HepG2 (cell line): ENCODE data around the gene HSPB7. TPM values are rescaled to one million over a fixed set of nuclear protein-coding genes. Genes with fewer than 3 reads are reported as not detected.

Experiments
- AKAP8 ChIP-seq: sonication (generic); formaldehyde crosslinking; IDR thresholded peaks from 2 replicates; pipeline ENCODE4 v1.5.1; 2020; ENCODE audit warnings: mild to moderate bottlenecking, missing genetic modification reagents
- HNRNPK ChIP-seq: fragments of 200-400 bp; formaldehyde crosslinking; IDR thresholded peaks from 2 replicates; pipeline ENCODE4 v1.6.1; 2018; ENCODE audit warnings: low read length, low read depth, moderate library complexity, mild to moderate bottlenecking; ENCODE audit not compliant: poor library complexity, severe bottlenecking
- KDM1A ChIP-seq: IDR thresholded peaks from 2 replicates; pipeline ENCODE4 v1.6.1; 2016; ENCODE audit warnings: missing compliant biosample characterization
- MED1 ChIP-seq: sonication (generic); formaldehyde crosslinking; IDR thresholded peaks from 2 replicates; pipeline ENCODE4 v1.4.0; 2020; ENCODE audit warnings: missing genetic modification reagents
- MEIS1 ChIP-seq: sonication (generic); formaldehyde crosslinking; IDR thresholded peaks from 2 replicates; pipeline ENCODE4 v1.9.0; 2021; ENCODE audit warnings: mild to moderate bottlenecking, missing genetic modification reagents, moderate library complexity, borderline replicate concordance
- TBX2 ChIP-seq: sonication (generic); formaldehyde crosslinking; IDR thresholded peaks from 2 replicates; pipeline ENCODE4 v1.5.0; 2020; ENCODE audit warnings: missing genetic modification reagents, mild to moderate bottlenecking, borderline replicate concordance
- ZBTB8A ChIP-seq: sonication (generic); formaldehyde crosslinking; IDR thresholded peaks from 2 replicates; pipeline ENCODE4 v1.4.0; 2020; ENCODE audit warnings: mild to moderate bottlenecking, low read depth, missing genetic modification reagents, borderline replicate concordance
- ZKSCAN1 ChIP-seq: fragments of 150-350 bp; IDR thresholded peaks from 2 replicates; pipeline ENCODE4 v1.6.1; 2014; ENCODE audit warnings: low read length
- ZMYM2 ChIP-seq: sonication (generic); formaldehyde crosslinking; IDR thresholded peaks from 2 replicates; pipeline ENCODE4 v1.8.0; 2022; ENCODE audit warnings: mild to moderate bottlenecking, missing genetic modification reagents
- ZNF552 ChIP-seq: sonication (generic); formaldehyde crosslinking; IDR thresholded peaks from 2 replicates; pipeline ENCODE4 v1.9.0; 2022; ENCODE audit warnings: missing genetic modification reagents, mild to moderate bottlenecking, borderline replicate concordance
- ZNF75D ChIP-seq: sonication (generic); formaldehyde crosslinking; IDR thresholded peaks from 2 replicates; pipeline ENCODE4 v1.8.1; 2023; ENCODE audit warnings: missing genetic modification reagents, mild to moderate bottlenecking, borderline replicate concordance
- ZNF777 ChIP-seq: sonication (generic); formaldehyde crosslinking; IDR thresholded peaks from 2 replicates; pipeline ENCODE4 v1.4.0; 2020; ENCODE audit warnings: missing genetic modification reagents
- ZNF883 ChIP-seq: sonication (generic); formaldehyde crosslinking; IDR thresholded peaks from 2 replicates; pipeline ENCODE4 v1.5.1; 2020; ENCODE audit warnings: mild to moderate bottlenecking, missing genetic modification reagents; ENCODE audit errors: not compliant biosample characterization
- ZSCAN25 ChIP-seq: sonication (generic); formaldehyde crosslinking; IDR thresholded peaks from 2 replicates; pipeline ENCODE4 v1.8.0; 2022; ENCODE audit warnings: mild to moderate bottlenecking, missing genetic modification reagents
- polyA plus RNA-seq, 8 experiments: library from polyadenylated mRNA; depleted of rRNA in 3 of 8; stranded (reverse) in 7 of 8; unstranded in 1 of 8; fragments of >200 nt; fragmentation: Illumina TruSeq in 4 of 8; extraction: Trizol in 4 of 8; gene quantifications; 2 replicates each; pipeline versions ENCODE4 v1.2.1 to v1.2.3, GENCODE V29; 2011 to 2016; ENCODE audit warnings: low read depth in 4 of 8, missing spikeins in 1 of 8, mixed read lengths in 1 of 8; ENCODE audit not compliant: insufficient read depth in 1 of 8
- total RNA-seq, 5 experiments: library from RNA; depleted of rRNA; stranded (reverse); fragments of >200 nt; fragmentation: Illumina TruSeq; extraction: Trizol; gene quantifications; 2 replicates each; pipeline ENCODE4 v1.2.3, GENCODE V29; 2016; ENCODE audit warnings: low read depth in 1 of 5
- TF ChIP-seq, protein P1 (sequence below): sonication (generic); formaldehyde crosslinking; IDR thresholded peaks from 2 replicates; pipeline ENCODE4 v1.4.0; 2020; ENCODE audit warnings: missing genetic modification reagents
- TF ChIP-seq, protein P2 (sequence below): sonication (generic); formaldehyde crosslinking; IDR thresholded peaks from 2 replicates; pipeline ENCODE4 v1.8.1; 2023; ENCODE audit warnings: missing genetic modification reagents, mild to moderate bottlenecking, borderline replicate concordance
- TF ChIP-seq, protein P3 (sequence below): sonication (generic); formaldehyde crosslinking; conservative IDR thresholded peaks from 2 replicates; pipeline ENCODE4 v1.4.0; 2020; ENCODE audit warnings: mild to moderate bottlenecking, missing genetic modification reagents, moderate library complexity
- TF ChIP-seq, protein P4 (sequence below): fragments of 450-650 bp; IDR thresholded peaks from 2 replicates; pipeline ENCODE4 v1.6.1; 2017
- TF ChIP-seq, protein P5 (sequence below): sonication (generic); formaldehyde crosslinking; IDR thresholded peaks from 2 replicates; pipeline ENCODE4 v1.5.1; 2020; ENCODE audit warnings: mild to moderate bottlenecking, missing genetic modification reagents, moderate library complexity
- TF ChIP-seq, protein P6 (sequence below): sonication (generic); formaldehyde crosslinking; IDR thresholded peaks from 2 replicates; pipeline ENCODE4 v1.5.0; 2020; ENCODE audit warnings: missing genetic modification reagents

Gene HSPB7
- total and polyA plus RNA-seq, 2 of the 13 experiments (the other 11 are each of a cell fraction or from before 2014, with no cell fraction given), result 0.20 TPM; not detected in 1

DNA sequence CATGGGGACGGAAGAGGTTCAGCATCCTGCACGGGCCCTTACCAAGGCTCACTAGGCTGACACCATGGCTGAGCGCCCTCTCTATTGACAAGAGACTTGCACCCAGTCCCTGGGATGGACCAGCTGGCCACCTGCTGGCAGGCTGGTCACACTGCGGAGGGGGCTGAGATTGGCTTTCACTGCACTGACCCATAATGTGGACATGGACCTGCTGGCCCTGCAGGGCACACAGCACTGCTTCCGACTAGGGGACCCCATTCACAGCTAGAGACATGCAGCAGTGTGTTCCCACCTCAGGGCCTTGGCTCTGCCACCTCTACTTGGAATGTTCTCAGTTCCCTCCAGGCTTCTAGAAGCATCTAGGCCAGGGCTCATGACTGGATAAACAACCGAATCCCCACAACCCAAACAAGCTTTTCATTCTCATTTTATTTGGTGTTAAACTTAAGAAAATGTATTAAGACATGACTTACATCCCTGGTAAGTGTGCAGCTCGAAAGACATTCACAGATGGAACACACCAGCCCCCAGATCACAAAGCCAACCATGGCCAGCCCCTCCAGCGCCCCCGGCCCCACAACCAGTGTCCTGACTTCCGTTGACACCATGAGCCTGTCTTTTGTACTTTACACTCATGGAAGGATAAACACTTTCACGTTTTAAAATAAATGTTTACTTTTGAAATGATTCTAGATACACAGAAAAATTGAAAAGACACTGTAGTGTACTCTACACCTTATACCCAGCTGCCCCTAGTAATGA, 23.1 kb downstream of the HSPB7 start (continued):
- TF ChIP-seq, protein P1, sequence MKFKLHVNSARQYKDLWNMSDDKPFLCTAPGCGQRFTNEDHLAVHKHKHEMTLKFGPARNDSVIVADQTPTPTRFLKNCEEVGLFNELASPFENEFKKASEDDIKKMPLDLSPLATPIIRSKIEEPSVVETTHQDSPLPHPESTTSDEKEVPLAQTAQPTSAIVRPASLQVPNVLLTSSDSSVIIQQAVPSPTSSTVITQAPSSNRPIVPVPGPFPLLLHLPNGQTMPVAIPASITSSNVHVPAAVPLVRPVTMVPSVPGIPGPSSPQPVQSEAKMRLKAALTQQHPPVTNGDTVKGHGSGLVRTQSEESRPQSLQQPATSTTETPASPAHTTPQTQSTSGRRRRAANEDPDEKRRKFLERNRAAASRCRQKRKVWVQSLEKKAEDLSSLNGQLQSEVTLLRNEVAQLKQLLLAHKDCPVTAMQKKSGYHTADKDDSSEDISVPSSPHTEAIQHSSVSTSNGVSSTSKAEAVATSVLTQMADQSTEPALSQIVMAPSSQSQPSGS (CRISPR knock-in tag), result peak; percentile 44; the same call in 1 of the 2 replicates
- TF ChIP-seq AKAP8 (CRISPR knock-in tag) (no peak), MED1 (CRISPR knock-in tag) (peak; percentile 32; the same call in 1 of the 2 replicates), ZNF552 (CRISPR knock-in tag) (no peak), ZMYM2 (CRISPR knock-in tag) (no peak), KDM1A (CRISPR knock-in tag) (peak; percentile 22; the same call in 1 of the 2 replicates), ZNF777 (CRISPR knock-in tag) (no peak), MEIS1 (no peak), ZNF75D (CRISPR knock-in tag) (no peak), ZSCAN25 (CRISPR knock-in tag) (no peak), ZBTB8A (no peak), TBX2 (CRISPR knock-in tag) (peak; percentile 68), ZKSCAN1 (no peak), ZNF883 (CRISPR knock-in tag) (no peak), HNRNPK (no peak)
- TF ChIP-seq, protein P2, sequence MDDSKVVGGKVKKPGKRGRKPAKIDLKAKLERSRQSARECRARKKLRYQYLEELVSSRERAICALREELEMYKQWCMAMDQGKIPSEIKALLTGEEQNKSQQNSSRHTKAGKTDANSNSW (CRISPR knock-in tag), result no peak
- TF ChIP-seq, protein P3, sequence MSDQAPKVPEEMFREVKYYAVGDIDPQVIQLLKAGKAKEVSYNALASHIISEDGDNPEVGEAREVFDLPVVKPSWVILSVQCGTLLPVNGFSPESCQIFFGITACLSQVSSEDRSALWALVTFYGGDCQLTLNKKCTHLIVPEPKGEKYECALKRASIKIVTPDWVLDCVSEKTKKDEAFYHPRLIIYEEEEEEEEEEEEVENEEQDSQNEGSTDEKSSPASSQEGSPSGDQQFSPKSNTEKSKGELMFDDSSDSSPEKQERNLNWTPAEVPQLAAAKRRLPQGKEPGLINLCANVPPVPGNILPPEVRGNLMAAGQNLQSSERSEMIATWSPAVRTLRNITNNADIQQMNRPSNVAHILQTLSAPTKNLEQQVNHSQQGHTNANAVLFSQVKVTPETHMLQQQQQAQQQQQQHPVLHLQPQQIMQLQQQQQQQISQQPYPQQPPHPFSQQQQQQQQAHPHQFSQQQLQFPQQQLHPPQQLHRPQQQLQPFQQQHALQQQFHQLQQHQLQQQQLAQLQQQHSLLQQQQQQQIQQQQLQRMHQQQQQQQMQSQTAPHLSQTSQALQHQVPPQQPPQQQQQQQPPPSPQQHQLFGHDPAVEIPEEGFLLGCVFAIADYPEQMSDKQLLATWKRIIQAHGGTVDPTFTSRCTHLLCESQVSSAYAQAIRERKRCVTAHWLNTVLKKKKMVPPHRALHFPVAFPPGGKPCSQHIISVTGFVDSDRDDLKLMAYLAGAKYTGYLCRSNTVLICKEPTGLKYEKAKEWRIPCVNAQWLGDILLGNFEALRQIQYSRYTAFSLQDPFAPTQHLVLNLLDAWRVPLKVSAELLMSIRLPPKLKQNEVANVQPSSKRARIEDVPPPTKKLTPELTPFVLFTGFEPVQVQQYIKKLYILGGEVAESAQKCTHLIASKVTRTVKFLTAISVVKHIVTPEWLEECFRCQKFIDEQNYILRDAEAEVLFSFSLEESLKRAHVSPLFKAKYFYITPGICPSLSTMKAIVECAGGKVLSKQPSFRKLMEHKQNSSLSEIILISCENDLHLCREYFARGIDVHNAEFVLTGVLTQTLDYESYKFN (CRISPR knock-in tag), result peak; percentile 80
- TF ChIP-seq, protein P4, sequence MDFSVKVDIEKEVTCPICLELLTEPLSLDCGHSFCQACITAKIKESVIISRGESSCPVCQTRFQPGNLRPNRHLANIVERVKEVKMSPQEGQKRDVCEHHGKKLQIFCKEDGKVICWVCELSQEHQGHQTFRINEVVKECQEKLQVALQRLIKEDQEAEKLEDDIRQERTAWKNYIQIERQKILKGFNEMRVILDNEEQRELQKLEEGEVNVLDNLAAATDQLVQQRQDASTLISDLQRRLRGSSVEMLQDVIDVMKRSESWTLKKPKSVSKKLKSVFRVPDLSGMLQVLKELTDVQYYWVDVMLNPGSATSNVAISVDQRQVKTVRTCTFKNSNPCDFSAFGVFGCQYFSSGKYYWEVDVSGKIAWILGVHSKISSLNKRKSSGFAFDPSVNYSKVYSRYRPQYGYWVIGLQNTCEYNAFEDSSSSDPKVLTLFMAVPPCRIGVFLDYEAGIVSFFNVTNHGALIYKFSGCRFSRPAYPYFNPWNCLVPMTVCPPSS, result no peak
- TF ChIP-seq, protein P5, sequence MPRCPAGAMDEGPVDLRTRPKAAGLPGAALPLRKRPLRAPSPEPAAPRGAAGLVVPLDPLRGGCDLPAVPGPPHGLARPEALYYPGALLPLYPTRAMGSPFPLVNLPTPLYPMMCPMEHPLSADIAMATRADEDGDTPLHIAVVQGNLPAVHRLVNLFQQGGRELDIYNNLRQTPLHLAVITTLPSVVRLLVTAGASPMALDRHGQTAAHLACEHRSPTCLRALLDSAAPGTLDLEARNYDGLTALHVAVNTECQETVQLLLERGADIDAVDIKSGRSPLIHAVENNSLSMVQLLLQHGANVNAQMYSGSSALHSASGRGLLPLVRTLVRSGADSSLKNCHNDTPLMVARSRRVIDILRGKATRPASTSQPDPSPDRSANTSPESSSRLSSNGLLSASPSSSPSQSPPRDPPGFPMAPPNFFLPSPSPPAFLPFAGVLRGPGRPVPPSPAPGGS (CRISPR knock-in tag), result 0 out of 2 replicates have a peak, but pooled peaks have one; percentile 24
- TF ChIP-seq, protein P6, sequence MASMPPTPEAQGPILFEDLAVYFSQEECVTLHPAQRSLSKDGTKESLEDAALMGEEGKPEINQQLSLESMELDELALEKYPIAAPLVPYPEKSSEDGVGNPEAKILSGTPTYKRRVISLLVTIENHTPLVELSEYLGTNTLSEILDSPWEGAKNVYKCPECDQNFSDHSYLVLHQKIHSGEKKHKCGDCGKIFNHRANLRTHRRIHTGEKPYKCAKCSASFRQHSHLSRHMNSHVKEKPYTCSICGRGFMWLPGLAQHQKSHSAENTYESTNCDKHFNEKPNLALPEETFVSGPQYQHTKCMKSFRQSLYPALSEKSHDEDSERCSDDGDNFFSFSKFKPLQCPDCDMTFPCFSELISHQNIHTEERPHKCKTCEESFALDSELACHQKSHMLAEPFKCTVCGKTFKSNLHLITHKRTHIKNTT (CRISPR knock-in tag), result no peak
